H1 (cell line): ENCODE results near the gene RBMS1. TPM values are rescaled to one million over a fixed set of nuclear protein-coding genes. Genes with fewer than 3 reads are reported as not detected.

Experiments
- CTCF ChIA-PET: fragments of 300-600 bp; sonication (Branson Sonifier 250); formaldehyde crosslinking; loops from one replicate; lab custom pipeline; 2021; ENCODE audit not compliant: partially characterized antibody; lab: Charles Lee
- POLR2A ChIA-PET: fragments of 300-600 bp; sonication (Branson Sonifier 250); formaldehyde crosslinking; loops from one replicate; lab custom pipeline; 2021; ENCODE audit warnings: inconsistent platforms; ENCODE audit not compliant: partially characterized antibody; lab: Charles Lee
- DNase-seq, 2 experiments: peaks; one replicate each; pipeline versions ENCODE4 v3.0.0 to v3.0.0-alpha.2; 2010 to 2022; ENCODE audit warnings: low spot score in 2 of 2, low read depth in 1 of 2, mixed read lengths in 1 of 2
- FAIRE-seq: peaks from 2 replicates; lab custom pipeline; 2011; peaks lifted over from hg19 to GRCh38; lab: Jason Lieb, UNC
- H2AFZ ChIP-seq: 2 replicates; pipeline ENCODE4 v1.8.1; 2012; ENCODE audit warnings: low read length, inconsistent platforms
- H2AK5ac ChIP-seq: 2 replicates; pipeline ENCODE4 v1.6.1; 2013; ENCODE audit warnings: low read depth, low read length
- H2BK120ac ChIP-seq: replicated peaks from 2 replicates; pipeline ENCODE3; 2013; ENCODE audit warnings: low read depth, low read length, inconsistent platforms
- H2BK12ac ChIP-seq: 2 replicates; pipeline ENCODE4 v1.6.1; 2013; ENCODE audit warnings: low read depth, low read length
- H2BK15ac ChIP-seq: 2 replicates; pipeline ENCODE4 v1.6.1; 2013; ENCODE audit warnings: low read length
- H2BK20ac ChIP-seq: 2 replicates; pipeline ENCODE4 v1.6.1; 2013; ENCODE audit warnings: low read length
- H2BK5ac ChIP-seq: 2 replicates; pipeline ENCODE4 v1.6.1; 2013; ENCODE audit warnings: low read depth, low read length
- H3K14ac ChIP-seq: 2 replicates; pipeline ENCODE4 v1.6.1; 2013; ENCODE audit warnings: inconsistent platforms; ENCODE audit not compliant: insufficient read length
- H3K18ac ChIP-seq: 2 replicates; pipeline ENCODE4 v1.6.1; 2013; ENCODE audit warnings: low read length; ENCODE audit errors: extremely low read depth
- H3K23ac ChIP-seq: 2 replicates; pipeline ENCODE4 v1.6.1; 2013; ENCODE audit warnings: inconsistent platforms; ENCODE audit not compliant: insufficient read length
- H3K23me2 ChIP-seq: 2 replicates; pipeline ENCODE4 v1.6.1; 2013; ENCODE audit warnings: low read depth, low read length
- H3K27ac ChIP-seq: 2 replicates; pipeline ENCODE4 v1.6.1; 2011; ENCODE audit warnings: low read depth, low read length, inconsistent platforms
- H3K27me3 ChIP-seq, 4 experiments: replicated peaks in 1 of 4; 1 replicate in 1 of 4; 2 replicates in 3 of 4; pipeline versions ENCODE4 v1.6.1 to v1.8.1; 2011 to 2013; ENCODE audit warnings: low read length in 3 of 4, mild to moderate bottlenecking in 3 of 4, inconsistent platforms in 2 of 4, mixed read lengths in 2 of 4, moderate library complexity in 1 of 4; ENCODE audit not compliant: control insufficient read depth in 3 of 4, insufficient read depth in 3 of 4; ENCODE audit errors: extremely low read depth in 1 of 4
- H3K36me3 ChIP-seq, 4 experiments: 2 replicates each; pipeline versions ENCODE4 v1.6.1 to v1.8.1; 2011 to 2013; ENCODE audit warnings: mild to moderate bottlenecking in 4 of 4, low read length in 3 of 4, moderate library complexity in 2 of 4, control low read depth in 1 of 4, inconsistent platforms in 1 of 4; ENCODE audit not compliant: insufficient read depth in 4 of 4, control insufficient read depth in 2 of 4
- H3K4ac ChIP-seq: replicated peaks from 2 replicates; pipeline ENCODE3; 2013; ENCODE audit warnings: low read length, low read depth, mixed read lengths, inconsistent platforms; ENCODE audit not compliant: insufficient read length
- H3K4me1 ChIP-seq, 4 experiments: replicated peaks in 1 of 4; 1 replicate in 1 of 4; 2 replicates in 3 of 4; pipeline versions ENCODE4 v1.6.1 to v1.8.1; 2011 to 2013; ENCODE audit warnings: low read length in 3 of 4, inconsistent platforms in 2 of 4, mixed read lengths in 1 of 4; ENCODE audit not compliant: insufficient read depth in 4 of 4, control insufficient read depth in 3 of 4
- H3K4me2 ChIP-seq, 2 experiments: 2 replicates each; pipeline versions ENCODE4 v1.6.1 to v1.8.1; 2011 to 2013; ENCODE audit warnings: low read depth in 2 of 2, low read length in 2 of 2, control low read depth in 1 of 2, inconsistent platforms in 1 of 2, mild to moderate bottlenecking in 1 of 2; ENCODE audit not compliant: insufficient read depth in 1 of 2
- H3K4me3 ChIP-seq, 4 experiments: fragments of 200-600, 300-600 bp in 1 of 4; sonication (generic), shearing (Covaris generic), sonication (Bioruptor Twin) in 1 of 4; 2 replicates each; pipeline versions ENCODE4 v1.5.1 to v1.8.1; 2011 to 2016; ENCODE audit warnings: low read length in 4 of 4, low read depth in 3 of 4, control low read depth in 2 of 4, inconsistent platforms in 2 of 4, mild to moderate bottlenecking in 2 of 4, mixed read lengths in 1 of 4, moderate library complexity in 1 of 4; ENCODE audit not compliant: insufficient read depth in 2 of 4; ENCODE audit errors: extremely low read depth in 1 of 4
- H3K56ac ChIP-seq: replicated peaks from 2 replicates; pipeline ENCODE3; 2013; ENCODE audit warnings: low read depth, mild to moderate bottlenecking, mixed read lengths, low read length, inconsistent platforms; ENCODE audit not compliant: insufficient read length
- H3K79me1 ChIP-seq: 2 replicates; pipeline ENCODE4 v1.6.1; 2013; ENCODE audit warnings: low read depth, low read length, control low read depth
- H3K79me2 ChIP-seq, 2 experiments: 2 replicates each; pipeline versions ENCODE4 v1.6.1 to v1.8.1; 2012 to 2013; ENCODE audit warnings: low read length in 2 of 2, mild to moderate bottlenecking in 2 of 2, inconsistent platforms in 1 of 2; ENCODE audit not compliant: insufficient read depth in 2 of 2, control insufficient read depth in 1 of 2
- H3K9ac ChIP-seq, 4 experiments: replicated peaks in 1 of 4; 1 replicate in 1 of 4; 2 replicates in 3 of 4; pipeline versions ENCODE4 v1.6.1 to v1.8.1; 2011 to 2013; ENCODE audit warnings: low read depth in 3 of 4, low read length in 3 of 4, control low read depth in 2 of 4, mild to moderate bottlenecking in 2 of 4, moderate library complexity in 2 of 4, inconsistent platforms in 1 of 4; ENCODE audit errors: extremely low read depth in 1 of 4
- H3K9me3 ChIP-seq, 2 experiments: 2 replicates each; pipeline versions ENCODE4 v1.6.1 to v1.8.1; 2012 to 2013; ENCODE audit warnings: mild to moderate bottlenecking in 2 of 2, moderate library complexity in 2 of 2, control low read depth in 1 of 2, inconsistent platforms in 1 of 2, low read depth in 1 of 2, low read length in 1 of 2, mixed read lengths in 1 of 2; ENCODE audit not compliant: insufficient read depth in 2 of 2
- H4K20me1 ChIP-seq, 2 experiments: replicated peaks in 1 of 2; 2 replicates each; pipeline versions ENCODE3 to v1.8.1; 2011 to 2013; ENCODE audit warnings: inconsistent platforms in 2 of 2, low read length in 2 of 2, mild to moderate bottlenecking in 1 of 2; ENCODE audit not compliant: insufficient read depth in 2 of 2, control insufficient read depth in 1 of 2
- H4K5ac ChIP-seq: 2 replicates; pipeline ENCODE4 v1.6.1; 2013; ENCODE audit warnings: low read length, low read depth, mixed read lengths, inconsistent platforms; ENCODE audit not compliant: insufficient read length
- H4K8ac ChIP-seq: 2 replicates; pipeline ENCODE4 v1.8.0; 2013; ENCODE audit warnings: mild to moderate bottlenecking, moderate library complexity, low read length, inconsistent platforms; ENCODE audit not compliant: insufficient read depth; ENCODE audit errors: extremely low read depth
- H4K91ac ChIP-seq: replicated peaks from 2 replicates; pipeline ENCODE3; 2013; ENCODE audit warnings: low read length, mixed read lengths, inconsistent platforms; ENCODE audit not compliant: insufficient read length
- EZH2 ChIP-seq: fragments of 200-600 bp; sonication (generic); IDR thresholded peaks from 2 replicates; pipeline ENCODE4 v1.7.1; 2012; ENCODE audit warnings: low read depth, mild to moderate bottlenecking, moderate library complexity, low read length, inconsistent platforms; ENCODE audit not compliant: severe bottlenecking
- GABPA ChIP-seq: IDR thresholded peaks from 2 replicates; pipeline ENCODE4 v1.6.1; 2011; ENCODE audit warnings: mild to moderate bottlenecking, low read length, moderate library complexity, borderline replicate concordance; ENCODE audit not compliant: insufficient read depth
- GTF2F1 ChIP-seq: IDR thresholded peaks from 2 replicates; pipeline ENCODE4 v1.6.1; 2012; ENCODE audit warnings: low read depth, low read length, improper control_type of control experiment, borderline replicate concordance
- POLR2AphosphoS5 ChIP-seq: IDR thresholded peaks from 2 replicates; pipeline ENCODE4 v1.6.1; 2011; ENCODE audit warnings: low read depth, low read length
- SRF ChIP-seq: IDR thresholded peaks from 2 replicates; pipeline ENCODE4 v1.6.1; 2011; ENCODE audit warnings: mild to moderate bottlenecking, low read depth, low read length, moderate library complexity
- SUZ12 ChIP-seq: fragments of 200-600 bp; sonication (generic); IDR thresholded peaks from 2 replicates; pipeline ENCODE4 v1.6.1; 2012; ENCODE audit warnings: mild to moderate bottlenecking, inconsistent platforms, low read length, moderate library complexity, mixed read lengths
- TAF1 ChIP-seq: IDR thresholded peaks from 2 replicates; pipeline ENCODE4 v1.6.1; 2011; ENCODE audit warnings: mild to moderate bottlenecking, low read depth, low read length
- TBP ChIP-seq: IDR thresholded peaks from 2 replicates; pipeline ENCODE4 v1.6.1; 2011; ENCODE audit warnings: low read depth, low read length, improper control_type of control experiment
- TCF12 ChIP-seq: IDR thresholded peaks from 2 replicates; pipeline ENCODE4 v1.6.1; 2011; ENCODE audit warnings: low read depth, mild to moderate bottlenecking, low read length
- WGBS, 2 experiments: shearing (Covaris generic) in 1 of 2; methylation state at CpG; one replicate each; pipeline versions ENCODE4 v1.1.6 to v1.1.7; 2013 to 2015; ENCODE audit warnings: low lambda C conversion rate in 2 of 2, mixed read lengths in 2 of 2, inconsistent platforms in 1 of 2, low coverage in 1 of 2, missing lambda C conversion rate in 1 of 2; ENCODE audit not compliant: insufficient replicate concordance in 2 of 2, insufficient coverage in 1 of 2, insufficient read length in 1 of 2; ENCODE audit errors: extremely low coverage in 1 of 2, missing lambda C conversion rate in 1 of 2; 5-methylcytosine and 5-hydroxymethylcytosine counted together
- polyA plus RNA-seq, 7 experiments: library from polyadenylated mRNA; depleted of rRNA in 3 of 7; stranded (reverse) in 5 of 7; unstranded in 2 of 7; fragments of >200 nt in 5 of 7; fragments of 200-250 nt in 2 of 7; gene quantifications; 1 replicate in 5 of 7; 2 replicates in 1 of 7; 4 replicates in 1 of 7; pipeline versions ENCODE4 v1.2.1 to v1.2.3, GENCODE V29; 2011 to 2013; ENCODE audit warnings: missing spikeins in 2 of 7, mixed read lengths in 2 of 7
- total RNA-seq: library from RNA; stranded (reverse); fragmentation: NEBNext Ultra II Directional; extraction: Animal tissue kit (Norgen Biotek cat#: 25700); gene quantifications from 2 replicates; pipeline ENCODE4 v1.2.1, GENCODE V29; 2021

The RBMS1 gene
- total and polyA plus RNA-seq, 2 of the 8 experiments (the other 6 are each of a cell fraction or from before 2014, with no cell fraction given) = 53.7 to 60.0 TPM

DNA sequence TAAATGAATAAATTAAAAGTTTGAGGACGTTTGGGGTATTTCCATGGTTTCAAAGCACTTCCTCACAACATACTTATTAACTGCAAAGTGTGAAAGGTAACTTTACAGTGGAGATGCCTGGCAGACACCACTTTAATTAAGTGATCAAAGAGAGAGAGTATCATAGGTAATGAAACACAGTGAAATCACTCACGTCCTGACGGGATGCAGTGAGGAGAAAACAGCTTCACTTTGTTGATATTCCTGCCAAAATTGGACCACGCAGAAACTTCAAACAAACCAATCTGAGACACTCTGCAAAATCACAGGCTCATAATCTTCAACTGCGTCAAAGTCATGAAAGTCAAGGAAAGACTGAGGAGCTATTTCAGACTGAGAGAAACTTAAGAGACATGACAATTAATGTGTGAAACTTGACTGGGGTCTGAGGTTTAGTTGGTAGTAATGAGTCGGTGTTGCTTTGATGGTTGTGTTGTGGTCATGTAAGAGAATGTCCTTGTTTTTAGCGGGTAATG is 227.5 kb downstream of the RBMS1 start:
- Histone ChIP-seq H4K8ac (no peak overlapping the region), H3K18ac (no peak overlapping the region), H4K91ac (no peak overlapping the region), H2BK5ac (no peak overlapping the region), H3K9me3 (no peaks in the 10 kb centered on the region), H3K4me3 (no peak overlapping the region), H2BK20ac (no peak overlapping the region), H3K79me1 (no peaks in the 10 kb centered on the region), H2BK120ac (no peak overlapping the region), H3K4ac (no peak overlapping the region), H3K9ac (no peak overlapping the region), H2AFZ (no peak overlapping the region), H3K27ac (no peak overlapping the region), H3K79me2 (no peaks in the 10 kb centered on the region), H4K5ac (no peak overlapping the region), H4K20me1 (no peaks in the 10 kb centered on the region), H3K23ac (no peak overlapping the region), H2BK15ac (no peak overlapping the region), H3K56ac (no peak overlapping the region), H2BK12ac (no peak overlapping the region), H3K14ac (no peak overlapping the region), H3K23me2 (peaks cover 2% of the 10 kb centered on the region; the same call in 1 of the 2 replicates), H3K4me1 (peaks cover 3 to 12% (median 8%) of the 10 kb centered on the region in 4 experiments; a peak in 6 of 7 replicates), H3K36me3 (no peaks in the 10 kb centered on the region), H3K27me3 (peaks cover 2 to 10% (median 7%) of the 10 kb centered on the region in 4 experiments), H2AK5ac (no peak overlapping the region), H3K4me2 (no peak overlapping the region)
- ChIA-PET POLR2A (no interaction called here), CTCF (interaction anchor here (1.1 to 7.4 kb wide), 6 partner anchors 9 to 728 kb away, joined by 4 to 46 read pairs (median 4); no protein-coding TSS in a partner anchor)
- 82% methylated on average over 7 of the region's 7 CpGs; no CpG with 5 or more reads in 1 of the 2 experiments for WGBS, 2 experiments
- no peak for TF ChIP-seq GABPA
- no peak for TF ChIP-seq POLR2AphosphoS5
- no peak for TF ChIP-seq EZH2
- no peak for TF ChIP-seq GTF2F1
- no peak for TF ChIP-seq TAF1
- TF ChIP-seq TBP = no peak
- TF ChIP-seq SUZ12 = no peak
- no peak for TF ChIP-seq TCF12
- no peak for TF ChIP-seq SRF
- DNase-seq (no peak), FAIRE-seq (no peak)
